ENCODE measurements around the gene TTLL3. TPM values are rescaled to one million over a fixed set of nuclear protein-coding genes. Genes with fewer than 3 reads are reported as not detected.

TTLL3 gene
- total and polyA plus RNA-seq, 2 of the 8 experiments (the other 6 are each of a cell fraction or from before 2014, with no cell fraction given) = 5.9 to 8.9 TPM

DNA sequence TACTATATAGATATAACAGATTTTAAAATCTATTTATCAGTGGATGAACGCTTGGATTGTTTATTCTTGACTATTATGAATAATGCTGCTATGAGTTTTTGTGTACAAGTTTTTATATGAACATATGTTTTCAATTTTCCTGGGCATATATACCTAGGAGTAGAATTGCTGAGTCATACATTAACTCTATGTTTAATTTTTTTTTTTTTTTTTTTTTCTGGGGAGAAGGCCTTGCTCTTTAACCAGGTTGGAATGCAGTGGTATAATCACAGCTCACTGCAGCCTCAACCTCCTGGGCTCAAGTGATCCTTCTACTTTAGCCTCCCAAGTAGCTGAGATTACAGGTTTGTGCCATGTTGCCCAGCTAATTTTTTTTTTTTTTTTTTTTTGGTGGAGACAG is 60.9 kb downstream of the TTLL3 start:
- Histone ChIP-seq H3K9me3 (ENCODE audit: insufficient read depth in 2 of 2, low read depth in 1 of 2, low read length in 1 of 2) (no peaks in the 10 kb centered on the region), H3K27ac (ENCODE audit: low read depth, low read length) (no peak overlapping the region), H3K36me3 (ENCODE audit: control insufficient read depth in 2 of 4, insufficient read depth in 4 of 4, low read length in 3 of 4) (no peaks in the 10 kb centered on the region), H3K56ac (replicated peaks; ENCODE audit: insufficient read length, low read depth, low read length) (no peak overlapping the region), H2AFZ (ENCODE audit: low read length) (no peak overlapping the region), H3K23ac (ENCODE audit: insufficient read length) (no peak overlapping the region), H2BK20ac (ENCODE audit: low read length) (no peak overlapping the region), H2BK15ac (ENCODE audit: low read length) (no peak overlapping the region), H2AK5ac (ENCODE audit: low read depth, low read length) (no peak overlapping the region), H2BK12ac (ENCODE audit: low read depth, low read length) (no peak overlapping the region), H3K4me1 (replicated peaks in 1 of 4; ENCODE audit: control insufficient read depth in 3 of 4, insufficient read depth in 4 of 4, low read length in 3 of 4) (no peaks in the 10 kb centered on the region), H3K14ac (ENCODE audit: insufficient read length) (no peak overlapping the region), H4K20me1 (replicated peaks in 1 of 2; ENCODE audit: control insufficient read depth in 1 of 2, insufficient read depth in 2 of 2, low read length in 2 of 2) (no peaks in the 10 kb centered on the region), H4K5ac (ENCODE audit: insufficient read length, low read depth, low read length) (no peak overlapping the region), H3K4me2 (ENCODE audit: insufficient read depth in 1 of 2, low read depth in 2 of 2, low read length in 2 of 2) (no peak overlapping the region), H3K27me3 (replicated peaks in 1 of 4; ENCODE audit: control insufficient read depth in 3 of 4, extremely low read depth in 1 of 4, insufficient read depth in 3 of 4, low read length in 3 of 4) (no peaks in the 10 kb centered on the region), H2BK5ac (ENCODE audit: low read depth, low read length) (no peak overlapping the region), H3K9ac (replicated peaks in 1 of 4; ENCODE audit: extremely low read depth in 1 of 4, low read depth in 3 of 4, low read length in 3 of 4) (no peak overlapping the region), H2BK120ac (replicated peaks; ENCODE audit: low read depth, low read length) (no peak overlapping the region), H3K4me3 (ENCODE audit: extremely low read depth in 1 of 4, insufficient read depth in 2 of 4, low read depth in 3 of 4, low read length in 4 of 4) (no peak overlapping the region), H4K8ac (ENCODE audit: extremely low read depth, insufficient read depth, low read length) (no peak overlapping the region), H3K23me2 (ENCODE audit: low read depth, low read length) (no peaks in the 10 kb centered on the region), H3K79me2 (ENCODE audit: control insufficient read depth in 1 of 2, insufficient read depth in 2 of 2, low read length in 2 of 2) (no peaks in the 10 kb centered on the region), H4K91ac (replicated peaks; ENCODE audit: insufficient read length, low read length) (no peak overlapping the region), H3K4ac (replicated peaks; ENCODE audit: insufficient read length, low read depth, low read length) (no peak overlapping the region), H3K79me1 (ENCODE audit: low read depth, low read length) (no peaks in the 10 kb centered on the region), H3K18ac (ENCODE audit: extremely low read depth, low read length) (no peak overlapping the region)
- DNase-seq (ENCODE audit: low read depth in 1 of 2, low spot score in 2 of 2) (no peak), FAIRE-seq (no peak)
- WGBS, 2 experiments (ENCODE audit: extremely low coverage in 1 of 2, insufficient coverage in 1 of 2, insufficient read length in 1 of 2, insufficient replicate concordance in 2 of 2, low coverage in 1 of 2, low lambda C conversion rate in 2 of 2, missing lambda C conversion rate in 1 of 2) = 60% methylated on average over 1 of the region's 1 CpG; no CpG with 5 or more reads in 1 of the 2 experiments
- ChIA-PET CTCF (ENCODE audit: partially characterized antibody) (interaction anchor here (0.6 to 0.7 kb wide), 4 partner anchors 43 to 513 kb away, joined by 3 to 4 read pairs (median 3); no protein-coding TSS in a partner anchor), POLR2A (ENCODE audit: partially characterized antibody) (no interaction called here)
- peak; percentile 66 for TF ChIP-seq BACH1 (IDR thresholded peaks at IDR 0.05; ENCODE audit: low read length)
- no peak for TF ChIP-seq CREB1 (IDR thresholded peaks at IDR 0.05)
- TF ChIP-seq MAFK (IDR thresholded peaks at IDR 0.05; ENCODE audit: low read depth, low read length) = peak; percentile 58; the same call in 1 of the 2 replicates

Data from H1 (cell line).